ENCODE data around the gene TCTN3.

DNA sequence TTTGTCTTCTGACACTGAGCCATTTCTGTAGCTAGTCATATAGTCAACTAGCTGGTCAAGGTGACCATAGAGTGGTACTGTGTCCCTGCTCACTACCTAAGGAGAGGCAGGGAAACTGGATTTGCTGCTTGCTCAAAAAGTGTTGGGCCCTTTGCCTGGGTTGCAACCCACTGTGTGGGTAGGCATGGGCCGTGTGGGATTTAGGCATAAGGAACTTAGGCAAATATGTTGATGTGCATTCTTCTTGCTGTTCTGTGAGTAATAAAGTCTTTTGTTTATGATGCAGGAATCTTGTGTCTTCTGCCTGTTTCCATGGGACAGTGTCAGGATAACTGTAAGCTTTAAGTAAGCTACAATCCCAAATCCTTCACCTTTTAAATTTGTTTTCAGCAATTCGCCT lies 23.1 kb upstream of the TCTN3 start:
- TF ChIP-seq, protein P1, sequence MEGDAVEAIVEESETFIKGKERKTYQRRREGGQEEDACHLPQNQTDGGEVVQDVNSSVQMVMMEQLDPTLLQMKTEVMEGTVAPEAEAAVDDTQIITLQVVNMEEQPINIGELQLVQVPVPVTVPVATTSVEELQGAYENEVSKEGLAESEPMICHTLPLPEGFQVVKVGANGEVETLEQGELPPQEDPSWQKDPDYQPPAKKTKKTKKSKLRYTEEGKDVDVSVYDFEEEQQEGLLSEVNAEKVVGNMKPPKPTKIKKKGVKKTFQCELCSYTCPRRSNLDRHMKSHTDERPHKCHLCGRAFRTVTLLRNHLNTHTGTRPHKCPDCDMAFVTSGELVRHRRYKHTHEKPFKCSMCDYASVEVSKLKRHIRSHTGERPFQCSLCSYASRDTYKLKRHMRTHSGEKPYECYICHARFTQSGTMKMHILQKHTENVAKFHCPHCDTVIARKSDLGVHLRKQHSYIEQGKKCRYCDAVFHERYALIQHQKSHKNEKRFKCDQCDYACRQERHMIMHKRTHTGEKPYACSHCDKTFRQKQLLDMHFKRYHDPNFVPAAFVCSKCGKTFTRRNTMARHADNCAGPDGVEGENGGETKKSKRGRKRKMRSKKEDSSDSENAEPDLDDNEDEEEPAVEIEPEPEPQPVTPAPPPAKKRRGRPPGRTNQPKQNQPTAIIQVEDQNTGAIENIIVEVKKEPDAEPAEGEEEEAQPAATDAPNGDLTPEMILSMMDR (optimal IDR thresholded peaks at IDR 0.05 in 1 of 3, IDR thresholded peaks at IDR 0.05 in 1 of 3, conservative IDR thresholded peaks at IDR 0.05 in 1 of 3; ENCODE audit: extremely low read depth in 1 of 3, insufficient read depth in 2 of 3, low read length in 3 of 3): no peak
- TF ChIP-seq EZH2 (IDR thresholded peaks at IDR 0.05; ENCODE audit: low read length): no peak

Data from keratinocyte (primary cell).